KOPT-K1 (cell line): Measurements from ENCODE around the gene LZTFL1.
"Not testable (repeated sequence)": the region's sequence is repeated elsewhere in the genome, so short reads cannot be mapped to it uniquely, and the experiment has no call there.

Experiments
- H3K27ac ChIP-seq: fragments of 200-600 bp; sonication (generic); 2 replicates; pipeline ENCODE4 v1.5.1; 2016; ENCODE audit warnings: antibody characterized with exemption, mild to moderate bottlenecking, low read depth, low read length; ENCODE audit not compliant: poor library complexity, severe bottlenecking
- H3K36me3 ChIP-seq: fragments of 200-600 bp; sonication (generic); 2 replicates; pipeline ENCODE4 v1.5.1; 2017; ENCODE audit warnings: antibody characterized with exemption, mild to moderate bottlenecking, low read length, moderate library complexity; ENCODE audit not compliant: insufficient read depth
- H3K9me3 ChIP-seq: fragments of 200-600 bp; sonication (generic); 2 replicates; pipeline ENCODE4 v1.5.1; 2017; ENCODE audit warnings: antibody characterized with exemption, low read length, mild to moderate bottlenecking; ENCODE audit not compliant: insufficient read depth, poor library complexity, severe bottlenecking

The LZTFL1 gene

GRCh38 chr3:45872569-45872968 is 30.6 kb upstream of the LZTFL1 start:
- H3K27ac ChIP-seq: peak overlapping the region; percentile 86
- H3K9me3 ChIP-seq: no peaks in the 10 kb centered on the region
- peaks cover 15% of the 10 kb centered on the region for H3K36me3 ChIP-seq

DNA sequence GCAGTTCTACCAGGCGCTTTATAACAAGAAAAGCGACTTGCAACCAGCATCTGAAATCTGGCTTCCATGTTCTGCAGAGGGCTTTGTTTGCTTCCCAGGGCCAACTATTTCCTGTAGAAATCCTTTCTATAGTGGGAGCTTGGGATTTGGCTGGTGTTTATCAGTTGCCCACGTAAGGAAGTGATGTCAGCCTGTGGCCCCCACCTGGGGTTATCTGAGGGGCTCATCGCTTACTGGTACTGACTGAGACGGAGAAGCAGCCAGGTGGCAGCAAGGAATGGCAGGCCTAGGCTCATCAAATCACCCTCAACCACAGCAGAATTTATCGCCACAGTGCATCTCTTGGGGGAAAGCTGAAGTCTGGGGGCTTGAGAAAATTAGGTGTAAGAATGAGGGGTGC is 29.9 kb upstream of the LZTFL1 start:
- Histone ChIP-seq H3K36me3 (peaks cover 14% of the 10 kb centered on the region), H3K27ac (peak overlapping the region; percentile 86), H3K9me3 (no peaks in the 10 kb centered on the region)

GRCh38 chr3:45870099-45870498 is 28.2 kb upstream of the LZTFL1 start:
- Histone ChIP-seq H3K27ac (peak overlapping the region; percentile 86), H3K36me3 (peaks cover 8% of the 10 kb centered on the region; the same call in 1 of the 2 replicates)

GRCh38 chr3:45869638-45870037 is 27.7 kb upstream of the LZTFL1 start:
- H3K36me3 ChIP-seq: peaks cover 3% of the 10 kb centered on the region; the same call in 1 of the 2 replicates
- peak overlapping the region; percentile 68 for H3K27ac ChIP-seq
- no peaks in the 10 kb centered on the region for H3K9me3 ChIP-seq

More at GRCh38 chr3:45870099-45870498, 28.2 kb upstream of the LZTFL1 start:
- no peaks in the 10 kb centered on the region for H3K9me3 ChIP-seq

DNA sequence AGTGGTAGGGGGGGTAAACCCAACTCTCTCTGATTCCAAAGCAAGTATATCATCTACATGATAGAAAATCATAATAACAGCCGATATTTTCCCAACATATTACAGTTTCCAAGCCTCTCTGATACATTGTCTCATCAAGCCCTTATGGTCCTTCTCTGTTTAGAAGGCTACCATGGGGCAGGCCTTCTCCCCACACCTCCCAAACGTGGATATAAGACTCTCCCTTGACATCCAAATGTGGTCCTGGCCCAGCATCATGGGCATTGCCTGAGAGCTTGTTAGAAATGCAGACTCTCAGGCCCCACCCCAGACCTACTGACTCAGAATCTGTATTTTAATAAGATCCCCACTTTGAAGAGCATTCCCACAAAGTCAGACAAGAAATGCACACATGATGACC is 26.7 kb upstream of the LZTFL1 start:
- Histone ChIP-seq H3K9me3 (no peaks in the 10 kb centered on the region), H3K27ac (peak overlapping the region; percentile 68), H3K36me3 (peaks cover 1% of the 10 kb centered on the region)

DNA sequence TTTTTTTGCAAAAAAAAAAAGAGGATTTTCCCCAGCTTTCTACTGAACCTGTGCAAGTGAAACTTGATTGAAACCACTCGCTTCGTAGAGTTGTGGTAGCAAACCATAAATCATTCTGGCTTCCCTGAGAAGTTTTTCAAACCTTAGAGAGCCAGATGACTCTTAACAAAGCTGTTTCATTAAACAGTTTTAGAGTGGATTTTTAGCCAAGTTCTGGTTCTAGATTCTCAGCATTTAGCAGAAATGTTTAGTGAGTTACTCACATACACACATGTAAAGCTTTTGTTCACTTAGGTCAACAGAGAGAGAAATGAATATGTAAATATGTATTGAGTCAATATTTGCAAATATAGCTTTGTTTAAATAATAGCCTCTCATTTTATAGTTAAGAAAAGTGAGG is 26.3 kb upstream of the LZTFL1 start:
- H3K36me3 ChIP-seq: peaks cover 5% of the 10 kb centered on the region
- no peaks in the 10 kb centered on the region for H3K9me3 ChIP-seq
- peak overlapping the region; percentile 68 for H3K27ac ChIP-seq

GRCh38 chr3:45865563-45865962 is 23.6 kb upstream of the LZTFL1 start:
- Histone ChIP-seq H3K27ac (peak overlapping the region; percentile 74), H3K36me3 (peaks cover 20% of the 10 kb centered on the region), H3K9me3 (no peaks in the 10 kb centered on the region)

GRCh38 chr3:45864760-45865519 is 23.0 kb upstream of the LZTFL1 start:
- no peaks in the 10 kb centered on the region for H3K9me3 ChIP-seq
- peaks cover 20% of the 10 kb centered on the region for H3K36me3 ChIP-seq
- H3K27ac ChIP-seq: peak overlapping the region; percentile 74

DNA sequence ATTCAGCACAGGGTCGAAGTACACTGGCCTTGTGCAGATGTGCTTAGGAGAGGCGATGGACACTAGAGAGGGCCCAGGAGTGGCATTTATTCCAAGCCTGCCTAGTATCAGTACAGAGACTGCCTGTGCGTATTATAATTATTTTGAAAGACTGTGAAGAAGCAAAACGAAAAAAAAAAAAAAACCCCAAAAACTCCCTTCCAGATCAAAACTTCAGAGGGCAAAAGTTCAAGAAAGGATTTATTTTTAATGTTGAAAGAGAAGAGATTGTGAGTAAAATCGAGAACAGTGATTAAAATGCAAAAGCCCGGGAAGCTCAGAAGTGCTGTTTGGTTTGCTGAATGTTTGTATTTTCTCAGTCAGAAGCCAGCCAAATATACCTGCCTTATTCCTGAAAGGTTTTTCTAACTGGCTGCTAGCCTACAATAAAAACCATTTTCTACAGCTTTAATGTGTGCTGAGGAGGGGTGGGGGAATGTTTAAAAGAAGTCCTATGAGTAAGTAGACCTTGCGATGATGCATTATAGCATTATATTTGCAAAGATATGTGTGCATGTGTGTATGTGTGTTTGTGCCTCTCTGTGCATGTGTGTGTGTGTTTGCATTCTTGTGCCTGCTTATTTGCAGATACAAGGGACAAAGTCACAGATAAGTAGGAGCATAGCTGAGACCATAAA is 19.3 kb upstream of the LZTFL1 start:
- Histone ChIP-seq H3K9me3 (peaks cover 7% of the 10 kb centered on the region), H3K36me3 (peaks cover 27% of the 10 kb centered on the region), H3K27ac (peak overlapping the region; percentile 39)

DNA sequence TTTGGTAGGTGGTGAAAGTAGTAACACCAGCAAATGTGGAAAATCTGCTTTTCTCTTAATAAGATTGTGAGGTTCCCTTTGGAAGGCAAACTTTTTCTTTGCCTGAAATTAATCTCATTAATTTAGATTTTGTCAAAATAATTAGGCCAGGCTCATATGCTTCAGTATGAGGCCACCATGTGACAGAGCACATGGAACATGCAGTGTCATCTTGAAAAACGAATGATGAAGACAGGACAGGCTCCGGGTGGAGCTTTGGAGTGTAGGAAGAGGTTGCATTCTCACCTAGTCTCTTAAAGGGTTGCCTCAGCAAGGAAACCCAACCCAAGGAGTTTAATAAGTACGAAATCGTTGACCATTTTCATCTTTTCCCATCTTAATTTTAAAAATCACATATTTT is 18.6 kb upstream of the LZTFL1 start:
- H3K27ac ChIP-seq: peak overlapping the region; percentile 39
- peaks cover 7% of the 10 kb centered on the region for H3K9me3 ChIP-seq
- peaks cover 27% of the 10 kb centered on the region for H3K36me3 ChIP-seq

DNA sequence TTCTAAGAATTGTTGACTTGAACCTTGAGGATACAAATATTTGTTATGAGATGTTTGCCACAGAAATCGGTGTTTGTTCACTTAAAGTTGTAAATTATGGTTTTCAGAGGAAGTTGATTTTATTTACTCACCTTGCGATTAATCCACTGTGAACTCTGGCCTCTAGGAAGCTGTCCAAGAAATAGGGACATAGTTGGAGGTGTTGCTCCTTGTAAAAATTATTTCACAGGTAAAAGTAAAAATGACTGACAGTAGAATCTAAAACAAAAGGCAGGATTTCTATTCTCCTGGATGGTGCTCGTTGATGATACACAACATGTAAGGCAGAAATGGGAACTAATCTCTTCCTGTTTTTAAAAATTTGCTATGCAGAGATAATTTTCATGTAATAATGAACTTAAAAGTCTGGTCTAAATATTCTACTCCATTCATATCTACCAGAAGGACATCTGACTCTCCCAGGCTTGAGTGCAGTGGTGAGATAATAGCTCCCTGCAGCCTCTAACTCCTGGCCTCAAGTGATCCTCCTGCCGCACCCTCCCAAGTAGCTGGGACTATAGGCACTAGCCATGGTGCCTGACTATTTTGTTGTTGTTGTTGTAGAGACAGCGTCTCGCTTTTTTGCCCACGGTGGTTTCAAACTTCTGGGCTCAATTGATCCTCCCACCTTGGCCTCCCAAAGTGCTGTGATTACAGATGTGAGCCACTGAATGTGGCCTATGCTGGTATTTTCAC is 17.1 kb upstream of the LZTFL1 start:
- H3K27ac ChIP-seq: peak overlapping the region; percentile 39
- peaks cover 7% of the 10 kb centered on the region for H3K9me3 ChIP-seq
- peaks cover 36% of the 10 kb centered on the region for H3K36me3 ChIP-seq

DNA sequence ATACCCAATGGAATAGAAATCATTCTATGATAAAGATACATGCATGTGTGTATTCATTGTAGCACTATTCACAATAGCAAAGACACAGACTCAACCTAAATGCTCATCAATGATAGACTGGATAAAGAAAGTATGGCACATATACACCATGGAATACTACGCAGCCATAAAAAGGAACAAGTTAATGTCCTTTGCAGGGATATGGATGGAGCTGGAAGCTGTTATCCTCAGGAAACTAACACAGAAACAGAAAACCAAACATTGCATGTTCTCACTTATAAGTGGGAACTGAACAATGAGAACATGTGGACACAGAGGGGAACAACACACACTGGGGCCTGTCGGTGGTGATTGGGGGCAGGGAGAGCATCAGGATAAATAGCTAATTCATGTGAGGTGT is 15.1 kb upstream of the LZTFL1 start:
- not testable (repeated sequence) for H3K27ac ChIP-seq, H3K9me3 ChIP-seq
- peaks cover 33% of the 10 kb centered on the region for H3K36me3 ChIP-seq

DNA sequence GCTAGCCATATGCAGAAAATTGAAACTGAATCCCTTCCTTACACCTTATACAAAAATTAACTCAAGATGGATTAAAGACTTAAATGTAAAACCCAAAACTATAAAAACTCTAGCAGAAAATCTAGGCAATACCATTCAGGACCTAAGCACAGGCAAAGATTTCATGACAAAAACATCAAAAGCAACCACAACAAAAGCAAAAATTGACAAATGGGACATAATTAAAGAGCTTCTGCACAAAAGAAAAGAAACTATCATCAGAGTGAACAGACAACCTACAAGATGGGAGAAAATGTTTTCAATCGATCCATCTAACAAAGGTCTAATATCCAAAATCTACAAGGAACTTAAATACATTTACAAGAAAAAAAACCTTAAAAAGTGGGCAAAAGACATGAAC is 14.4 kb upstream of the LZTFL1 start:
- not testable (repeated sequence) for H3K9me3 ChIP-seq
- H3K36me3 ChIP-seq: peaks cover 33% of the 10 kb centered on the region
- H3K27ac ChIP-seq: peak overlapping the region; percentile 19

DNA sequence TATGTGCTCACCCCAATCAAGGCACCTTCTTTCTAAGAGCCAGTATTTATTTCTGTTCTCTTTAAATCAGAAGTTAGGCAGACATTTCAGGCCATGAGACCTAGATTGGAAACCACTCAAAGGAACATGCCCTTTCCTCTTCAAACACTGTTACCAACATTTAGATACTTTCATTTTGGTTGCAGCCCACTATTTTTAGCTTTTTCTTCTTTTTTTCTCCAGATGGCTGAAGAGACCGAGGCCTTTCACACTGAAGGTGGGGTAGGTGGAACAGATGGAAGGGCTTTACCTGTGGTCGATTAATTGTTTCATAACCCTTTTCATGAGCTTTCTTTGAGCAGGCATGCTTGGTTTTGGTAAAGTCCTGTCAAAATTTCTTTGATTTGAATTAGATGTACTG is 10.9 kb upstream of the LZTFL1 start:
- Histone ChIP-seq H3K9me3 (peaks cover 7% of the 10 kb centered on the region), H3K36me3 (peaks cover 59% of the 10 kb centered on the region), H3K27ac (peak overlapping the region; percentile 57)

- peaks cover 63% of the 10 kb centered on the region for H3K36me3 ChIP-seq
- no peak overlapping the region for H3K27ac ChIP-seq
- H3K9me3 ChIP-seq: no peaks in the 10 kb centered on the region
Observed at GRCh38 chr3:45848392-45848791, 6.5 kb upstream of the LZTFL1 start.
